ENCODE results near the gene DDX42.

DDX42 gene

DNA sequence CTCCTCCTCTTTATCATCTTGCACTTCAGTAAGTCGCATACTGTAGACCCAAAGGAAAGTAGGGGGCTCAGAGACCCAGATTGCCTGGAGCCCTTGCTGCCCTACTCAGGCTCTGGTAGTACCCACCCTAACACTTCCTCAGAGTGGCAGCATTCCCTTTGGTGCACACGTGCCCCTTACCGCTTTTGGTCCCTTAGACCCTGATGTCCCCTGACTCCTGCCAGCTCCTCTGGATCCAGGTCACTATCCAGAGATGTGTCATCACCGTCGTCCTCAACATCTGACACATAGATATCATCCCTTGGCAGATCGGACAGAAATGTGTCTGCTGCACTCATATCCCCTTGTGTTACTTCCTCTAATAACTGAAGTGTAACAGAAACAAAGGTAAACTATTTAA, 47.8 kb downstream of the DDX42 start:
- in situ Hi-C loops (cut with HindIII; ENCODE audit: low sequenced_read_pairs) = no loop called here

DNA sequence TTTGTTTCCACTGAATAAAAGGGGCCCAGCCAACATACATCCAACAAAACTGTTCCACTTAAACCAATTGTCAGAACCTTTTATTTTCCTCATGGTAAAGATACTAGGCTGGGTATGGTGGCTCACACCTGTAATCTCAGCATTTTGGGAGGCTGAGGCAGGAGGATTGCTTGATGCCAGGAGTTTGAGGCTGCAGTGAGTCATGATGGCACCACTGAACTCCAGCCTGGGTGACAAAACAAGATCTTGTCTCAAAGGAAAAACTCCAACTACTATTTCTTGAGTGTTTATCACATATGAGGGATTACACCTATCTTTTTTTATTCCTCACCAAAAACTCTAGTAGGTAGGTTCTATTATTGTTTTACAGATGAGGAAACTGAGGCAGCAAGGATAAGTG, 48.6 kb downstream of the DDX42 start:
- in situ Hi-C loops (cut with HindIII; ENCODE audit: low sequenced_read_pairs) = no loop called here

DNA sequence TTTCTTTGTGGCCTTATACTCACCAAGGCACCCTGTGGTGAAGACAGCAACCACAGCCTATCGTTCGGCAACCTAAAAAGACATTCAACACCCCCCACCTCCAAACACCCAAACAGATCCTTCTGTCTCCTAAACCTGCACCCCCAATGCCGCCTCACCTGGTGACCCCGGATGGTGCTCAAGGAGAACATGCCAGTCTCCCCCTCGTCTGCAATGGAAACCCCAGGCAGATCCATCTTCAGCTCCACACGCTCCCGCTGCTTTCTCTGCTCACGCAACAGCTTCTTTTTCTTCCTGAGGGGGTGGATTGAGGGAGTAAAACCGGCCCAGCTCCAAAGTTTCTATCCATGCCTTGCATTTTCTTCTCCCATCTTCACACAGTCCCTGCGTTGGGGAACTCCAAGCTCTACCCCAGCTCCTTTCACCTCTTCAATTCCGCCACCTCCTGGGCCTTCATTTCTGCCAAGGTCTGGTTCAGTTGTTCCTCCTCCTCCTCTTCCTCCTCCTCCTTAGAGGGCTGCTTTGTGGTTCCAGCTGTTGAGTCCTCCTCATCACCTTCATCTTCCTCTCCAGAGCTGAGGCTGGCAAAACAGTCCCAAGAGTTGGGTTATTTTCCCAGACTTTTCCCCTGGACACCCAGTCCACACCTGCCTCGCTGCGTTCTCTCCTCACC, 49.8 kb downstream of the DDX42 start:
- in situ Hi-C loops (cut with HindIII; ENCODE audit: low sequenced_read_pairs) = no loop called here

DNA sequence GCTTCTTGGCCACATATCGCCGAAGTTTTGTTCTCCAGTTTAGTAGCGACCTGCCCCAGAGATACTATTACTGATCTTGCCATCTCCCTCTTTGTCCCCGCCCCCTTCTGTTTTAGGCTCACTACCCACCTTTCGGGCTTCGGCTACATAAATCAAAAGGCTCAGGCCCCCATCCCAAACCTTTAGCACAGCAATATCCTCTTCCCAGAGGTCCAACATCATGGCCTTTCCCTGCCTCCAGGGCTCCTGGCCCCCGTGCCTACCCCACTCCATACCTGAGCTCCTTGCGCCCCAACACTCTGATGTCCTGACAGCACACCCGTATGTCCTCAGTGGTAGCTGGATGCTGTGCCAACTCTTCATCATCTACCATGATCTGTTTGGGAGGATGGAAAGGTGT, 50.4 kb downstream of the DDX42 start:
- in situ Hi-C loops (cut with HindIII; ENCODE audit: low sequenced_read_pairs) = no loop called here

DNA sequence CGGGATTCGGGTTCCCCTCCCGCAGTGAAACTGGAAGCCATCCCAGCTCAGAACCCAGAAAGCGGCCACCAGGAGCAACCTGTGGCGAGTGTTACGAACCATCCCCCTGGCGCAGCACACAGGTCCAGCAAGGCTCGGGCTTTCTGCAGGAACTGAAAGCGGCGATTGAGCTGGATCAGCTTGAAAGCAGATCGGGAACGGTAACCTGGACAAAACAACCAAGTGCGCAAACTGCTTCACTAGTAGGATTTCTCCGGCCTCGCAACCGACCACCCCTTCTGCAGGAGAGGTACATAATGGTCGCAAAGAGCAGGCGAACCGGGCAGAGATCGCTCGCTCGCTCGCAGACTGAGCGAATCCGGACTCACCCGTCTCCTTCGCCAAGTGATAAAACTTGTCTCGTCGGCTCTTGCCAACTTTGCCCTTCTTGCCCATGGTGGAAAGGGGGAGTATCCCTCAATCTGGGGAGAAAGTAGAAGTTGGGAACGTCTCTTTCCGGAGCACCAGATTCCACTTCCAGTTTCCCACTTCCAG, 52.6 kb downstream of the DDX42 start:
- in situ Hi-C loops (cut with HindIII; ENCODE audit: low sequenced_read_pairs) = no loop called here

DNA sequence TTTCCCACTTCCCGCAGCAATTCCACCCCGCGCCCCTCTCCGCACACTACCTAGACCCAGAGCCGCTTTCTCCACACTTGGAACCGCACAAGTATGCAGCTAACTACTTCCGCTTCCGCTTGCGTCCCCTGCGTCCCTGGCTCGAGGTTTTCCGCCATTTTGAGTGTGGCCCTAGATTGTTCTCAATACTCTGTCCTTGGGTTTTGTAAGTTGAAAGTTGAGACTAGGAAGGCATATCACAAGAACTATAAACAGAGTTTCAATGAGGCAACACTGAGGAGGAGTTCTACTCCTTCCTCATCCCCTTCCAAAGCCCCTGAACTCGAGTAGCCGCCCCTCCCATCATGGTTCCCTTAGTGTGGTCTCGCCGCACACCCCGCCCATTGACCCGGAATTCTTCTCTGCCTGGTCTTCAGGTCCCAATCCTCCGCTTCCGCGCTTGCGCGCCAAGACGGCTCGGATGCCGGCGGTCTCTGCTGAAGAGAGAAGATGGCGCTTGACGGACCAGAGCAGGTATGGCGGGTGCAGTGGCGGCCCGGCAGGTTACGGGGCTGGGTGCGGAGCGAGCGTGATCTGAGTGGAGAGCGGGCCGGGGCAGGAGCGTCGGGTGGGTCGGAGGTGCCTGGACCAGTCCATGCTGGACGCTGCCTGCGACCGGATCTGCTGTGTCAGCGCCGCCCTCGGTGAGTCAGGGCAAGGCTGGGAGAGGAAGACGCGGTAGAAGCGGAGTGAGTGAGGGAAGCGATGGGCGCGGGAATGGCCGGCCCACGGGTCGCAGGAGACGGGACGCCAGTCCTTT, 53.2 kb downstream of the DDX42 start, which contains the start of the genes FTSJ3 and PSMC5:
Gene FTSJ3, minus strand, starts transcription at position 662 of the 799 bp plus-strand sequence. CDS start 761 bp downstream, outside the sequence.
Gene PSMC5, plus strand, starts transcription at position 430 of the 799 bp plus-strand sequence. Its CDS starts 60 bp downstream, at position 490.
- in situ Hi-C loops (cut with HindIII; ENCODE audit: low sequenced_read_pairs) = no loop called here

DNA sequence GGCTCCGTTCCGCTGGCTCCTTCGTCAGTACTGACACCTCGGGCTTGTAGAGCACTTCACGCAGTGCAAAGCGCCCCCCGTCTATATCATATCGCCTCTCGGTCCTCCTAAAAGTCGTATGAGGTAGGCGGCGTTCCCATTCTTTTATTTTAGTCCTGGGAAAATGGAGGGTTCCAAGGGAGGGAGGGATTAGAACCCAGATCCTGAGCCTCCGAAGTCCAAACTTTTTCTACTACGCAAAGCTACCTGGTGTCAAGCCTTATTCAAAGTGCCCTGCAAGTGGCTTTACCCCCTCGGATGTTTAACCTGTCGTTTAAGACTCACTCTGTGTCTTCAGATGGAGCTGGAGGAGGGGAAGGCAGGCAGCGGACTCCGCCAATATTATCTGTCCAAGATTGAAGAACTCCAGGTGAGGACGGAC, 53.8 kb downstream of the DDX42 start:
- in situ Hi-C loops (cut with HindIII; ENCODE audit: low sequenced_read_pairs) = no loop called here

DNA sequence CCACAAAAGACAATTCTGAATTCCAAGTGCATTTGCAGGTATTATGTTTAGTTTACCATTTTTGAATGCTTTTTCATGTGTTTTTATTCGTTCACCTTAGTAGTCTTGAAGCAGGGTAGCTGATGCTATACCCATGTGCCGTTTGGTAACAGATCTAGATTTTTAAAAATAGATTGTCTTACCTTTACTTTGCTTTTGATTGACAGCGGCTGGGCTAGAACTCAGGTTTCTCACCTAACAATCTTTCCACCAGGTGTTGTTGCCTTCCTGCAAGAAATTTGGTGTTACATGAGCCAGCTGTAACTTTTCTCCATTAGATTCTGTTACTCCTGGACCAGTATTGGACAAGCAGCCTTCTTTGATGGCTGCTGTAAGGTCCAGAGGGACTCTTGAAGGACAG, 55.0 kb downstream of the DDX42 start:
- in situ Hi-C loops (cut with HindIII; ENCODE audit: low sequenced_read_pairs) = no loop called here

DNA sequence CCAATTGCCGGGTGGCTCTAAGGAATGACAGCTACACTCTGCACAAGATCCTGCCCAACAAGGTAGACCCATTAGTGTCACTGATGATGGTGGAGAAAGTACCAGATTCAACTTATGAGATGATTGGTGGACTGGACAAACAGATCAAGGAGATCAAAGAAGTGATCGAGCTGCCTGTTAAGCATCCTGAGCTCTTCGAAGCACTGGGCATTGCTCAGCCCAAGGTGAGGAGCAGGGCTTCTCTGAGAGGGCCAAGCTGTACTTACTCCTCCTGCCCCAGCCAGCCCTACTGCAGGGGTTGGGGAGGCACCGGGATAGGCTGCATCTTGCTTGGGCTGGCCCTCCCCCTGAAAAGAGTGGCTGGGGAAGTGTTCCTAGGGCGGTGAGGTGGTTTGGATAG, 56.3 kb downstream of the DDX42 start:
- in situ Hi-C loops (cut with HindIII; ENCODE audit: low sequenced_read_pairs) = no loop called here

DNA sequence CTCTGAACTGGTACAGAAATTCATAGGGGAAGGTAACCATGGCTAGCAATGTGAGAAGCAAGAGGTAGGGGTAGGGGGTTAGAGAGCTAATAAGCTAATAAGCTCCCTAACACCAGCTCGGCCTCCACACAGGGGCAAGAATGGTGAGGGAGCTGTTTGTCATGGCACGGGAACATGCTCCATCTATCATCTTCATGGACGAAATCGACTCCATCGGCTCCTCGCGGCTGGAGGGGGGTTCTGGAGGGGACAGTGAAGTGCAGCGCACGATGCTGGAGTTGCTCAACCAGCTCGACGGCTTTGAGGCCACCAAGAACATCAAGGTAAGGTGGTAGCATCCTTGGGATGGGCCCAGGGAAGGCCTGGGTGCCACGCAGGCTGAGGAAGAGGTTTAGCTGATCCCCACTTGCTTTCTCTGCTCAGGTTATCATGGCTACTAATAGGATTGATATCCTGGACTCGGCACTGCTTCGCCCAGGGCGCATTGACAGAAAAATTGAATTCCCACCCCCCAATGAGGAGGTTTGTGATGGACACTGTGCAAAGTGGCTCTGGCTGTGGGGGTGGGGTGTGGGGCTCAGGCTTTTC, 57.0 kb downstream of the DDX42 start:
- in situ Hi-C loops (cut with HindIII; ENCODE audit: low sequenced_read_pairs) = no loop called here

DNA sequence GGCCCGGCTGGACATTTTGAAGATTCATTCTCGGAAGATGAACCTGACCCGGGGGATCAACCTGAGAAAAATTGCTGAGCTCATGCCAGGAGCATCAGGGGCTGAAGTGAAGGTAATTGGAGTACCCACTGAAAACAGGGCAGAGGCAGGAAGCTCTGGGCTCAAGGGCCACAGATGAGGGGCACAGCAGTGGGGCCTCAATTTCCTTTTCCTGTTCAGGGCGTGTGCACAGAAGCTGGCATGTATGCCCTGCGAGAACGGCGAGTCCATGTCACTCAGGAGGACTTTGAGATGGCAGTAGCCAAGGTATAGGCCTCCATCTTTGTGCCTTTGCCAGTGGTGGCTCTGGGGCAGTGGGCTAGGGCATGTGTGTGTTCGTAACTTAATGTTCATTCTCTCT, 57.5 kb downstream of the DDX42 start:
- in situ Hi-C loops (cut with HindIII; ENCODE audit: low sequenced_read_pairs) = no loop called here

DNA sequence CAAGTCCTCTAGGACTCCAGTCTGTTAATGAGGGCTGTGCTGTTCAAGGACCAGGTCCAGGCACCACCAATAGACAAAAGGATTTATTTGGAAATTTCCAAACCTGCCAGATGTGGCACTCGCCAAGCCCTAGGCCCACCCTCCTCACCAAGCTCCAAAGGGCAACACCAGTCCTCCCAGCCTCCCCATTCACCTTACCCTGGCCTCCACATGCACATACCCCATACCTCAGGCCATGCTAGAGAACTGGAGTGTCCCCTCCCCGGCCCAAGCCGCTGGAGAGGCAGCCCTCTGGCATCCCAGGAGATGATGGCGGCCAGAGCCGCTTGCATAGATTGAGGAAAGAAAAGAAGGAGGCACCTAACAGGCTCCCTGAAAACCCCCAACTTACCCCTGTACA, 58.0 kb downstream of the DDX42 start:
- in situ Hi-C loops (cut with HindIII; ENCODE audit: low sequenced_read_pairs) = no loop called here

DNA sequence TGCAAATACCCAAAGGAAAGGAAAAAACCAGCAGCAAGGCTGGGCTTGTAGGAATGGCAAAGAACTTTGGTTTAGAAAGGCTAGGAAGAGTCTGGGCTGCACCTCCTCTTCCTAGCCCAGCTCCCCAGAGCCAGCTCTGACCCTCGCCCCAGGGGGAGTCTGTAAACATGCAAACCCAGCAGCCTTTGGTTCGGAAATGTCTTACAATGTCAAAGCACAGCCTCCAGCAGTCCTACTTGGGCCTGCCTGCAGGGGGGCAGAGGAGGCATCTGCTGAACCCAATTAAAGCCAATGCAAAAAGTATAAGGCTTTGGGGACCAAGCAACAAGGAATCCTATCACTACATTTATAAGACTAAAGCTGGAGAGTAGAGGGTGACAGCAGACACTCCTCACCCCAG, 58.5 kb downstream of the DDX42 start:
- in situ Hi-C loops (cut with HindIII; ENCODE audit: low sequenced_read_pairs) = no loop called here

DNA sequence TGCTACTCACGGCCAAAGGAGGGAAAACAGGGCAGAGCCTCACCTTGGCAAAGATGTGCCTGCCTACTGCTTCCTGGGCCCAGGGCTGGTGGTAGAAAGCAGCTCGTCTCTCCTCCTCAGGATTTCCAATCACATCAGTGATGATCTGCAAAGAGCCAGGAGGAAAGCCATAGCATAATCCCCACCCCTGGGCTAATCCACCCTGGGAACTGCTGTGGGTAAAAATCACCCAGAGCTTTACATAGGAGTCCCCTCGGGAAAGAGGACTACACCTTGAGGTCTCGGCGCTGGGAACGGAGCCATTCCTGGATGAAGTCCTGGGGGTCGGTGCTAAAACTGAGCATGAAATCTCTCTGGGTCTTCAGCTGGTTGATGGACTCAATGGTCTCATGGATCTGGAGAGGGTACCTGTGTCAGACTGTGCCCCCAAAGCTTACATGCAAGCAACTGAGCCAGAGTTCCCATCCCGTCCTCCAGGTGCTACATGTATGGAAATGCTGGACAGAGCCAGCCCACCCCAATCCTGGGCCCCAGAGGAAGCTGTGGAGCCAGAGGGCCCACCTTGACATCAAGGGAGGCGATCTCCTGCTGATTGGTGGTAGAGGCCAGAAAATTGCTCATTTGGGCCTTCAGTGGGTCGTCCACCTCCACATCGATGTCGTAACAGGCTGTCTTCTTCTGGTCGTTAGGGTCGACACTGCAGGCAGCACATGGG, 59.2 kb downstream of the DDX42 start:
- in situ Hi-C loops (cut with HindIII; ENCODE audit: low sequenced_read_pairs) = no loop called here

DNA sequence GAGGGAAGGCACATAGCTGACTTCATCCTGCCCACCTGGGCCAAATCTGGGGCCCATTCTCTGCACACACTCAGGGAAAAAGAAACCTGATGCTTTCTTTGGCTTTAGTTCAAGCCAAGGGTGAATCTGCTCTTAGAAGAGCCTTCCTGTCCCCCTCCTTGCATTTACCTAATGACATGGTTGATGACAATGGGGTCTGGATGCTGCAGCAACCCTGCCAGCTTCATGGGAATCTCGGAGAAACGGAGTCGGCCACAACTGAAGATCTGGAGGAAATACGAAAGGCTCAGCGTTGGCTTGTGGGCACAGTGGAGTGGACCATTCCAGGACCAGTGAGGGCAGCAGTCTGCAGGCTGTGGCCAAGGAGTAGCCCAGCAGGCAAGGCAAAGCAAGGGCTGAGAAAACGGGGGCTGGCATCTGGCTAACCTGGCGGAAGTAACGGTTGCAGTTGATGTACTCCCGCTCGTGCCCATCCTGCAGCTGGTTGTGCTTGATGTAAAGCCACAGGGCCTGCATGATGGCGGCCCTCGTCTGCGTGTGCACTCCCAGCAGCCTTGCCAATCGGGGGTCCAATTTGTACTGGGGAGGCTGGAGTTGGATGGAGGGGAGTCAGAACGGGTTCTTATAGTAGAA, 59.9 kb downstream of the DDX42 start:
- in situ Hi-C loops (cut with HindIII; ENCODE audit: low sequenced_read_pairs) = no loop called here

DNA sequence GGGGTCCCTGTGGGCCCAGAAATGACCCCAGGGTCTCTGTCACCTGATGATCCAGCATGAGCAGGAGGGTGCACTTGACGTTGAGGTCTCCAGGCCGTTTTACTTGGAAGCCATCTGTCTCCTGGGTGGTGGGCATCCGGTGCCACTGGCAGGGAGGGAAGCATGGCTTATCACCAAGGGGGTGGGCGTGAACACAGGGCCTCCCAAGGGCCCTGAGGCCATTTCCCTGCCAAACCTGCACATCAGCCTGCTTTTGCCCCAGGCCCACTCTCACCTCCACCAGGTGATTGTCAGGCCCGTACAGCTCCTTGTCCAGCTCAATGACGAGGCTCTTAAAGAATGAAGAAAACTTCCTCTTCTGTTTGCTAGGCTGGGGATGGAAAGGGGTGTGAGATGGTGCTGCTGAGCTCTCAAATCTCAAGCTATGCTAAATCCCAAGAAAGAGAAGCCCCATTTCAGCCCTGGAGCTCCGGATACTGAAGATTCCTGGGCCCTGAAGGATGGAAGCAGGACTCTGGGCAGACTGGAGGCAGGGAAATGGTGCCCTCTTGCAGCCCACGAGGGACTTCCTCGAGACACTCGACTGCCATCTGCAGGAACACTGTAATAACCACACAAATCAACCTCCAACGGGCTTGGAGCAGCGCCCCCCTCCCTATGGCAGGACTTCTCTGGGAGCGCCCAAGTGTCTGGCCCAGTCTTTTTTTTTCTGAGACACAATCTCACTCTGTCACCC, 60.6 kb downstream of the DDX42 start:
- in situ Hi-C loops (cut with HindIII; ENCODE audit: low sequenced_read_pairs) = no loop called here

DNA sequence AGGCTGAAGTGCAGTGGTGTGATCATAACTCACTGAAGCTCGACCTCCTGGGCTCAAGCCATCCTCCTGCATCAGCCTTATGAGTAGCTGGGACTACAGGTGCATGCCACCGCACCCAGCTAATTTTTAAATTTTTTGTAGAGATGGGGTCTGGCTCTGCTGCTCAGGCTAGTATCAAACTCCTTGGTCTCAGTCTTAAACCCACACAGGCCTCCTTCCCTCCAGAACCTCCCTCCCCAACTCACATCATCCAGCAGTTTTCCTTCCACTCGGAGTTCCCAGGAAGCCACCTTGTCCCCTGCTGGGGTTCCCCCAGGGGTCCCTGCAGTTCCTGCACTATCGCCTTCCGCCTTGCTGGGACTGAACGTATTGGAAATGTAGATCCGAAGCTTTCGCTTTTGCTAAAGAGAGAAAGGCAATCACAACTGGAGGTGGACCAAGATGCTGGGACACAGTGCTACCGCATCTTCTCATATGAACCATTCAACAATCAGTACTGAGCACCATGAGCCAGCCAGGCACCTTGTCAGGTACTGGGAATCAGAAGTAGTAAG, 61.3 kb downstream of the DDX42 start:
- in situ Hi-C loops (cut with HindIII; ENCODE audit: low sequenced_read_pairs) = no loop called here

DNA sequence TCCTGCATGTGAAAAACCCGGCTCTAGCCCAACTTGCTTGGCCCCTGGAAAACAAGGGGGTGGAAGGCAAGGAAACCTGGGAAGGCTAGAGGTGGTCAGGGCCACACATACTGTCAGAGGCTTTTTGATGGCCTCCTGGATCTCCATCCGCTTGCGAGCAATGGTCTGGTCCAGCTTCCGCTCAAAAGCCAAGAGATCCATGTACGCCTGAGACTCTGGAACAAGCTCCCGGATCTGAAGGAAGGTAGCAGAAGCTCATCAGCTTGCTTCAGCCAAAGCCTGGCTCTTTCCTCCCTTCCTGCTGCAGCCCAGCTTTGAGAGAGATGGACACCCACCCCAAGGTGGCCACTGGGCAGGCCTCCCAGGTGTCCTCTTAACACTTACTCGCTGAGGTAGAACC, 62.8 kb downstream of the DDX42 start:
- in situ Hi-C loops (cut with HindIII; ENCODE audit: low sequenced_read_pairs) = no loop called here

DNA sequence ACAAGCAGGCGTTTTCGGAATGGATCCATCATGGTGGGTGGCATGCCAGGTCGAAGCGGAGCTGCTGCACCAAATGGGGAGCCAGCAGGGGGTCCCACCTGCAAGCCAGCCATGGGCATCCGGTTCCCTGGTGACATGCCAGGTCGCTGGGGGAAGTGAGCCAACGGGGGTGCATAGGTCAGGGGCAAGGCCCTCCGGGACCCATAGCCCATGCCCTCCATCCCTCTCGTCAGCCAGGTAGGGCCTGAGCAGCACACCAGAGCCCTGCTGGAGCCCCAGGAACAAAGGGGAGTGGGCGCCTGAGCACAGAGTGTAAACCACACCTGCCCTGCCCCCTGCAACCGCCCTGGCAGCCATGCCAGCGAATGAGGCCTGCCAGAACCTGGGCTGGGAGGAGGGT, 63.5 kb downstream of the DDX42 start:
- in situ Hi-C loops (cut with HindIII; ENCODE audit: low sequenced_read_pairs) = no loop called here

Measured in DLD1 (cell line).